Inflammatory macrophage (primary cell): ENCODE data around the gene PRKAR1A.

ENCODE experiments used
- DNase-seq, 2 donors: peaks; one replicate each; pipeline ENCODE4 v3.0.0-alpha.2; 2020 to 2022

PRKAR1A gene

GRCh38 chr17:68544111-68544915 lies 32.1 kb downstream of the PRKAR1A start:
- no peak for DNase-seq

- no peak for DNase-seq
Observed at GRCh38 chr17:68556551-68556950, 44.3 kb downstream of the PRKAR1A start.

- DNase-seq = peak in 1 of 2 donors; percentile 9
Observed at GRCh38 chr17:68559316-68559715, 47.1 kb downstream of the PRKAR1A start.

GRCh38 chr17:68560966-68561720 lies 48.9 kb downstream of the PRKAR1A start:
- no peak for DNase-seq

GRCh38 chr17:68562736-68563135 lies 50.5 kb downstream of the PRKAR1A start:
- DNase-seq = no peak

- no peak for DNase-seq
Observed at GRCh38 chr17:68564415-68565111, 52.3 kb downstream of the PRKAR1A start.

- DNase-seq = no peak
Observed at GRCh38 chr17:68565661-68566441, 53.6 kb downstream of the PRKAR1A start.

- peak; percentile 60 to 77 for DNase-seq
Observed at GRCh38 chr17:68566442-68566738, 54.2 kb downstream of the PRKAR1A start.

GRCh38 chr17:68567035-68567434 lies 54.8 kb downstream of the PRKAR1A start:
- no peak for DNase-seq

- DNase-seq = no peak
Observed at GRCh38 chr17:68567581-68567980, 55.4 kb downstream of the PRKAR1A start.

- DNase-seq = no peak
Observed at GRCh38 chr17:68568581-68568980, 56.4 kb downstream of the PRKAR1A start.

GRCh38 chr17:68569346-68569745 lies 57.1 kb downstream of the PRKAR1A start:
- no peak for DNase-seq

GRCh38 chr17:68570526-68570925 lies 58.3 kb downstream of the PRKAR1A start:
- no peak for DNase-seq

- peak; percentile 68 to 76 for DNase-seq
Observed at GRCh38 chr17:68572138-68572842, 60.1 kb downstream of the PRKAR1A start.

- DNase-seq = no peak
Observed at GRCh38 chr17:68573338-68573737, 61.1 kb downstream of the PRKAR1A start.

GRCh38 chr17:68576137-68576536 lies 63.9 kb downstream of the PRKAR1A start:
- no peak for DNase-seq

- DNase-seq = no peak
Observed at GRCh38 chr17:68576811-68577496, 64.7 kb downstream of the PRKAR1A start.

GRCh38 chr17:68577497-68577821 lies 65.2 kb downstream of the PRKAR1A start:
- DNase-seq = no peak

GRCh38 chr17:68578236-68578635 lies 66.0 kb downstream of the PRKAR1A start:
- no peak for DNase-seq

GRCh38 chr17:68579194-68579927 lies 67.1 kb downstream of the PRKAR1A start:
- DNase-seq = no peak

- DNase-seq = peak; percentile 79 to 90
Observed at GRCh38 chr17:68580236-68580770, 68.1 kb downstream of the PRKAR1A start.
